ENCODE data around the gene CHPF2.

Gene CHPF2

GRCh38 chr7:151265351-151265931 is 33.2 kb downstream of the CHPF2 start:
- DNase-seq (ENCODE audit: low spot score): no peak

DNA sequence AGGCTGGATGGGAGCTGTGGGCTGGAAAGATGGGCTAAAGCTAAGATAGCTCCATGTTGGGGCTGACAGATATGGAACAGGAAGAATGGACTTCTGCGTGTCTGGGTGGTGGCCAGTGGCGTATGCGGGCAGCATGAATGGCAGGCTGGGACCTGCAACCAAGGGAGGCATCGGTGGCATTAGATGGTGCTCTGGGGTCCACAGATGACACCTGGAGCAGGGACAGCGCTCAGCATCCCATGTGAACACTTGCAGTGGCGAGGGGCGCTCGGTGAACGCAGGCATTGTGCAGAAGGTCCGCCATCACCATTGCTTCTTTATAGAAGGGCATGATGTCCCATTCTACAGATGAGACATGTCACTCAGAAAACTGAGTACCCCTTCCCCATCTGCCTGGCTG is 37.2 kb downstream of the CHPF2 start:
- no peak for DNase-seq (ENCODE audit: low spot score)

DNA sequence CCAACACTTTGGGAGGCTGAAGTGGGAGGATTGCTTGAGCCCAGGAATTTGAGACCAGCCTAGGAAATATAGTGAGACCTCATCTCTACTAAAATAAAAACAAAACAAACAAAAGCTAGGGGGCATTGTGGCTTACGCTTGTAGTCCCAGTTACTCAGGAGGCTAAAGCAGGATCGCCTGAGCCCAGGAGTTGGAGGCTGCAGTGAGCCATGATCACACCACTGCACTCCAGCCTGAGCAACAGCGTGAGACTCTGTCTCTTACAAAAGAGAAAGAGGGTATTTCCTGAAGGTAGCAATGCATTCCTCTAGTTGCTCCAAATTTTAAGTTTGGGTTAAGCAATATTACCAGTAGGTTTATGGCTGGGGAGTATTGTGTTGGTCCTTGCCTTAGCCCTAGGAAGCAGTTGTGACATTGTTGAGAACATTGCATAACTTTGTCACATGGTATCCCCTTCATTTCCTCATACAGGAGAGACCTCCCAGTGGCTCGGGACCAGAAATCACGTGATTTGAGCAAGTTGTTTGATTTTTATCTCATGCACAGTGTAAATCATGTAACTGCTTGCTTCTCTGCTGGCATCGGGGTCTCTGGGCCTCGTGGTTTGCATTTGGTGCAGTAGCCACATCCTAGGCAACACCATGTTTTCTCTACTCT is 39.5 kb downstream of the CHPF2 start:
- DNase-seq (ENCODE audit: low spot score): peak; percentile 59

DNA sequence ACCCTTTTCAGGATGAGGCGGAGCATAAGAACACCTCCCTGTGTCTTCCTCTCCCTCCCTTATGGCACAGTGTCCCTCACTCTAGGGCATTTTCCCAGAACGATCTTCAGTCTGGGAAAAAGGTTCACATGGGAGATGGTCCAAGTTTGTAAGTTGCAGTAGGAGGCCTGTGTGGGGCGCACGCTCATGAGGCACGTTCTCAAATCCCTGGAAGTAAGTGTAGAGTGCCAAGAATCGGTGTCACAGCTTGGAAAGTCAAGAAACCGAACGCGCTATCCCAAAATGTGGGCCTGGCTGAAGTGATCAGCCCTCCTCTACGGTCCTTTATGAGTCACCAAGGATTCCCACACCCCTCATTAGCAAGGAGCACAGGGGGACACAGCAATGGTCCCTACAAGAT is 40.1 kb downstream of the CHPF2 start:
- DNase-seq (ENCODE audit: low spot score): no peak

- DNase-seq (ENCODE audit: low spot score): no peak
Observed at GRCh38 chr7:151272877-151273276, 40.6 kb downstream of the CHPF2 start.

DNA sequence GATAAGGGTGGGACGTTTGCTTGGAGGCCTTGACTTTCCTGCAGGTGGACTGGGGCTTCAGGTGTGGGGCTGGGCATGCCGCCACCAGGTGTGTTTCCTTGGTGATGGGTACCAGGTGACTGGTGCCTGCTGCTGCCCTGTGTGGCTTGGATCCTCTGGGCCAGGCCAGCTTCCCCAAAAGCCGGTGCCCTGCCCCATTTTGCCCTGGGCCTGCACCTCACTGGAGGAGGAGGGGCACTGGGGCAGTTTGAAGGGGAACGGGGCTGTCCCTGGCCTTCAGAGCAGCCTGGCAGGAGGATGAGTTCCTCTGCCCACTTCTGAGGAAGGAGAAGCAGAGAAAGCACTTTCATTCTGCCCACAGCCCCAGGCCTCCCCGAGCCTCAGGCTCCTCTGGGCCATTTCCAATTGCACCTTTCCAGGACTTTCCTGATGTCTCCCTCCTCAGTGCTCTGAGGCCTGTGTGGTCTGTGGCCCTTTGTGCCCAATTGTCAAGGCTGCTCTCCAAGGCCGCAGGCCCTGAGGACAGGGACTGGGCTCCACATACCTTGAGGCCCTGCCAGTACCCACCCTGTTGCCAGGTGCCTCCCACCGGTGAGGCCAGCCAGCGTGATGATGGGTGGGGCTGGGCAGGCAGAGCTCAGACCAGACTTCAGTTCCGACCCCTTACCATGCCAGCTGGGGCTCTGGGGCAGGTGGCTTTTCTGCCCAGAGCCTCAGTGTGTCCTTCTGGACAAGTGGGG is 41.5 kb downstream of the CHPF2 start:
- no peak for DNase-seq (ENCODE audit: low spot score)

DNA sequence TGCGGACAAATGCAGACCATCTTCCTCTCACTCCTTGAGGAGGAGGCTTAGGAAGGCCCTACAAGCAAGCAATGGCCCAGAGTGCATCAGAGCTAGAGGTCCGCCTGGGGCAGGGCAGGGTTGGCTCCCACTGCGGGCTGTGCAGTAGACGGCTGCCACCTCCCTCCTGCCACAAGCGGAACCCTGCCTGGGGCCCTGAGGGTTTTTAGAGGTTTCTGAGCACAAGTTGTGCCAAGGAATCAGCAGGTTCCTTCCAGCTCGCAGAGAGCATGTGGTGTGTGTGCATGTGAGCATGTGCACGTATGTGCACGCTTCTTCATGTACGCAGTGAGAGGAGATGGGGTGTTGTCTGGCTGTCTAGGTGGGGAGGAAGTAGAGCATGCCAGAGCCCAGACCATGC is 42.1 kb downstream of the CHPF2 start:
- no peak for DNase-seq (ENCODE audit: low spot score)

GRCh38 chr7:151274936-151275812 is 42.9 kb downstream of the CHPF2 start:
- DNase-seq (ENCODE audit: low spot score): no peak

- no peak for DNase-seq (ENCODE audit: low spot score)
Observed at GRCh38 chr7:151275813-151276577, 43.7 kb downstream of the CHPF2 start.

- peak; percentile 93 for DNase-seq (ENCODE audit: low spot score)
Observed at GRCh38 chr7:151276666-151277590, 44.6 kb downstream of the CHPF2 start.

- DNase-seq (ENCODE audit: low spot score): no peak
Observed at GRCh38 chr7:151277631-151278030, 45.3 kb downstream of the CHPF2 start.

DNA sequence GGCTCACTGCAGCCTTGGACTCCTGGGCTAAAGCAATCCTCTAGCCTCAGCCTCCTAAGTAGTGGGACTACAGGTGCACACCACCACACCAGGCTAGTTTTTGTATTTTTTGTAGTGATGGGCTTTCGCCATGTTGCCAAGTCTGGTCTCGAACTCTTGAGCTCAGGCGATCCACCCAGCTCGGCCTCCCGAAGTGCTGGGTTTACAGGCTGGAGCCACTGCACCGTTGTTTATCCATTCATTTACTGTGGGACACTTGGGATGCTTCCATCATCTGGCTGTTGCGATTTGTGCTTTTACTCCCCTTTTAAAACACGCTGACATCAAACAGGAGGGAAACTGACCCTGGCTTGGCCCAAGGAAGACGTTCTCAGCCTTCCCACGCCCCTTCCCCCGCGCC is 46.7 kb downstream of the CHPF2 start:
- DNase-seq (ENCODE audit: low spot score): no peak

DNA sequence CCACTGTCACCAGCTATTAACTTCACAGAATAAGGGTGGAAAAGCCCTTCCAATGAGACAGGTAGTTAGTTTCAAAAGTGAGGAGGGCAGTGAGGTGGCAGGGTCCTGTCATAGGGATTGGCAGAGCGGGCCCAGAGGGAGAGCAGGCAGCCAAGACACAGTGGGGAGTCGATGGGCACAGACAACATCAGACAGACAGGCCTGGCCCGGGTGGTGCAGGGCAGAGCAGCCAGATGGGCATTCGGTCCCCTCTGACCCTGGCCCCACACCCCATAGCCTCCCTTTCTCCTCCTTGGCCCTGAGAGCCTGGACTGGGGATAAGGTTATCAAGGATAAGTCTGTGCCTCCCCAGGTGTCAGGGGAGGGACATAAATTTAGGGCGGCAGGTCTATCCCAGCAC is 47.6 kb downstream of the CHPF2 start:
- DNase-seq (ENCODE audit: low spot score): no peak

DNA sequence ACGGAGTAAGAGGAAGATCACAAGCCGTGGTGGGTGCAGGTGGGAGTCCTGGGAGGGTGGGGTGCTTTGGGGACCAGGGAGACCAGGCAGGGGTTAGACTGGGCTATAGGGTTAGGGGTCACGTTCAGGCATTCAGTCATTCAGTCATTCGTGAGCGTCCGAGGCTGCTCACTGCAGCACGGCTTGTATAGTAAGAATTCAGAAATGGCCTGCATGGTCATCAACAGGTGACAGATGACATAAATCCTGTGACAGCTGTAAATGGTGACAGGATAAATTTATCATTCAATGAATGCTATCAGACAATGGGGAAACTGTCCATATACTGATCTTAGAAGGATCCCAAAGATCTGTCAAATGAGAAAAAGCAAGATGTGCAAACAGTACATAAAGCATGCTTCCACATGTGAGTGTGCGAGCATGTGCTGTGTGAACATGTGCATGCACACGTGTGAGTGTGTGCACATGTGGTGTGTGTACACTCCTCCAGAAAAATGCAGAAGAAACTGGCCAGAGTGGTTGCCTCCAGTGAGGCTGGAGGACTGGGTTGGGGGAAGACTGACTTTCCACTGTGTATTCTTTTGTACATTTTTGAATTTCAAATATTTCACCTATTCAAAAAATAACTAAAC is 48.2 kb downstream of the CHPF2 start:
- DNase-seq (ENCODE audit: low spot score): no peak

- no peak for DNase-seq (ENCODE audit: low spot score)
Observed at GRCh38 chr7:151281686-151282085, 49.4 kb downstream of the CHPF2 start.

DNA sequence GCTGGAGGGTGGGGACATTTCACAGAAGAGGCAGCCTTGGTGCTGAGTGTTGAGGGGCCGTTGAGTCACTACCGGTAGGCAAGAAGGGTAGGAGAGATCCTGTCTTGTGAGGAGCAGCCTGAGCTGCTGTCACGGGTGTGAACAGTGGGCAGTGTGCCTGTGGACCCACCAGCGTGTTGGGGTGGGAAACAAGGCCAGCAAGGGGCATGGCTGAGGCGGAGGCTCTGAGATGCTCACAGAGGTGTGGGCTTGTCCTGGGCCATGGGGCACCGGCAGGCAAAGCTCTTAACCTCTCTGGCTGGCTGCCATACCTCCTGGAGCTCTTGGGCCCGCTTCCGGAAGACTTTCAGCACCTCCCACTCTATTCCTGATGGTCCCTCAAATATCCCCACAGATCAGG is 49.8 kb downstream of the CHPF2 start:
- DNase-seq (ENCODE audit: low spot score): no peak

DNA sequence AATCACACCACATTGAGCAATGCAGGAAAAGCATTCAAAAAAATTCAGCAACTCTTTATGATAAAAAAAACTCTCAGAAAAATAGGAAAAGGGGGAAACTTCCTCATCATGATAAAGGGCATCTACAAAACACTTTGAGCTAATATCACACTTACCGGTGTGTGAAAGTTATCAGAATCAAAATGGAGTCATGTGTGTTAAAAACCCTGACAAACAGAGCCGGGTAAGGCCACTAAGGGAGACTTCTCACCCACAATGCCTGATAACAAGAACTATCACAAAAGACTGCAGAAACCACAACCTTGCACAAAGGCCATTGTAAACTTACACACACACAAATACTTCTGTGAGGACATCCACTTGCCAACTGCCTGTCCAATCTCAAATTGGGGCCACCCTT is 51.0 kb downstream of the CHPF2 start:
- no peak for DNase-seq (ENCODE audit: low spot score)

DNA sequence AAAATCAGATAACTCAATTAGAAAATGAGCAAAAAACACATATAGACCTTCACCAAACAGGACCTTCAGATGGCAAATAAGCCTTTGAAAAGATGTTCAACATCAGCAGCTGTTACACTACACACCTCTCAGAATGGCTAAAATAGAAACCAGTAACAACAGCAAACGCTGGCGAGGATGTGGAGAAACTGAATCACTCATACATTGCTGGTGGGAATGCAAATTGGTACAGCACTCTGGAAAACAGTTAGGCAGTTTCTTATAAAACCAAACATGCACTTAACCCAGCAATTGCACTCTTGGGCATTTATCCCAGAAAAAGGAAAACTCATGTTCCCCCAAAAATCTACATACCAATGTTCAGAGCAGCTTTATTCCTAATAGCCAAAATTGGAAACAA is 53.9 kb downstream of the CHPF2 start:
- no peak for DNase-seq (ENCODE audit: low spot score)

All from GM03348 (cell line).